Activated CD8-positive, alpha-beta T cell treated with anti-CD3 and anti-CD28 coated beads, Interleukin-2, amount 10 ng/mL, durations not matched to agents 7 days and 5 days (primary cell): ENCODE results near the gene BCL2L1. TPM values are rescaled to one million over a fixed set of nuclear protein-coding genes. Genes with fewer than 3 reads are reported as not detected.
A peak's percentile ranks its signal among the peaks of the same experiment; 100 is the strongest.
"Not testable (repeated sequence)": the region's sequence is repeated elsewhere in the genome, so short reads cannot be mapped to it uniquely, and the experiment has no call there.

Experiments used
- ATAC-seq: fragments of 150-1000 bp; cut with Tn5 transposase; one replicate; pipeline ENCODE4 v1.10.0; 2021; ENCODE audit warnings: moderate library complexity
- CTCF ChIA-PET: fragments of 350-600 bp; sonication (Branson Sonifier 250); formaldehyde crosslinking; loops from one replicate; lab custom pipeline; 2021; ENCODE audit warnings: antibody characterized with exemption; lab: Charles Lee
- POLR2A ChIA-PET: fragments of 350-600 bp; sonication (Branson Sonifier 250); formaldehyde crosslinking; loops from one replicate; lab custom pipeline; 2021; ENCODE audit warnings: antibody characterized with exemption; lab: Charles Lee
- DNase-seq: peaks from one replicate; pipeline ENCODE4 v3.0.0-alpha.2; 2020
- H3K27ac Mint-ChIP-seq: one replicate; pipeline ENCODE4 v1.8.0; 2021; ENCODE audit warnings: mild to moderate bottlenecking, mixed read lengths
- H3K27me3 Mint-ChIP-seq: one replicate; pipeline ENCODE4 v1.8.0; 2021; ENCODE audit warnings: low read depth, mixed read lengths
- H3K36me3 Mint-ChIP-seq: one replicate; pipeline ENCODE4 v1.8.0; 2021; ENCODE audit warnings: low read depth, mixed read lengths
- H3K4me1 Mint-ChIP-seq: one replicate; pipeline ENCODE4 v1.8.0; 2021; ENCODE audit warnings: low read depth, mixed read lengths
- H3K4me3 Mint-ChIP-seq: one replicate; pipeline ENCODE4 v1.8.0; 2021; ENCODE audit warnings: mild to moderate bottlenecking, mixed read lengths
- H3K9me3 Mint-ChIP-seq: one replicate; pipeline ENCODE4 v1.8.0; 2022; ENCODE audit warnings: mixed read lengths; ENCODE audit not compliant: insufficient read depth
- total RNA-seq, 2 experiments: library from RNA; stranded (reverse); gene quantifications; one replicate each; pipeline ENCODE4 v1.2.3, GENCODE V29; 2021

BCL2L1 gene
- total RNA-seq, 2 experiments from 2014 or later = 71.4 to 73.0 TPM

- peaks cover 93% of the 10 kb centered on the region for H3K4me1 Mint-ChIP-seq
- no peak overlapping the region for H3K4me3 Mint-ChIP-seq
- peak overlapping the region; percentile 80 for H3K27ac Mint-ChIP-seq
- peaks cover 71% of the 10 kb centered on the region for H3K36me3 Mint-ChIP-seq
- DNase-seq (no peak), ATAC-seq (no peak)
- ChIA-PET CTCF (interaction anchor here (2.7 to 6.8 kb wide), 2 partner anchors 9 to 53 kb away, joined by 16 to 49 read pairs; partner anchors contain the start of gene BCL2L1), POLR2A (interaction anchor here (10.0 kb wide), 1 partner anchor 48 kb away, joined by 193 read pairs; the partner anchor contains the start of gene BCL2L1)
- no peaks in the 10 kb centered on the region for H3K9me3 Mint-ChIP-seq
- no peaks in the 10 kb centered on the region for H3K27me3 Mint-ChIP-seq
These were observed 52.1 kb downstream of the BCL2L1 start for GRCh38 chr20:31670371-31671228.

GRCh38 chr20:31669876-31670275, 52.8 kb downstream of the BCL2L1 start:
- H3K9me3 Mint-ChIP-seq = no peaks in the 10 kb centered on the region
- no peaks in the 10 kb centered on the region for H3K27me3 Mint-ChIP-seq
- ChIA-PET POLR2A (interaction anchor here (0.8 kb wide), 1 partner anchor 54 kb away, joined by 4 read pairs; no protein-coding TSS in a partner anchor), CTCF (interaction anchor here (1.1 to 6.8 kb wide), 3 partner anchors 8 to 53 kb away, joined by 3 to 49 read pairs (median 16); partner anchors contain the start of gene BCL2L1)
- H3K36me3 Mint-ChIP-seq = peaks cover 73% of the 10 kb centered on the region
- DNase-seq (no peak), ATAC-seq (no peak)
- H3K4me3 Mint-ChIP-seq = no peak overlapping the region
- peak overlapping the region; percentile 80 for H3K27ac Mint-ChIP-seq
- peaks cover 93% of the 10 kb centered on the region for H3K4me1 Mint-ChIP-seq

- Mint-ChIP-seq H3K27ac (peak overlapping the region; percentile 80), H3K36me3 (peaks cover 76% of the 10 kb centered on the region), H3K4me1 (peaks cover 92% of the 10 kb centered on the region)
- not testable (repeated sequence) for DNase-seq, H3K4me3 Mint-ChIP-seq, H3K9me3 Mint-ChIP-seq, ATAC-seq, H3K27me3 Mint-ChIP-seq
- CTCF ChIA-PET = interaction anchor here (1.1 to 6.8 kb wide), 2 partner anchors 28 to 54 kb away, joined by 3 to 49 read pairs; partner anchors contain the start of gene BCL2L1
- POLR2A ChIA-PET = interaction anchor here (0.8 kb wide), 1 partner anchor 54 kb away, joined by 4 read pairs; no protein-coding TSS in a partner anchor
These were observed 53.7 kb downstream of the BCL2L1 start for GRCh38 chr20:31668944-31669343.

GRCh38 chr20:31667315-31668285, 55.1 kb downstream of the BCL2L1 start:
- ATAC-seq (no peak), DNase-seq (no peak)
- Mint-ChIP-seq H3K9me3 (no peaks in the 10 kb centered on the region), H3K4me3 (peak overlapping the region; percentile 61), H3K4me1 (peaks cover 89% of the 10 kb centered on the region), H3K36me3 (peaks cover 73% of the 10 kb centered on the region), H3K27me3 (no peaks in the 10 kb centered on the region), H3K27ac (peak overlapping the region; percentile 87)
- ChIA-PET CTCF (interaction anchor here (0.8 to 6.8 kb wide), 4 partner anchors 8 to 56 kb away, joined by 3 to 49 read pairs (median 4); partner anchors contain the start of gene BCL2L1), POLR2A (interaction anchor here (0.8 to 1.9 kb wide), 4 partner anchors 9 to 56 kb away, joined by 5 to 11 read pairs (median 8); partner anchors contain the start of gene BCL2L1)

GRCh38 chr20:31666258-31667042, 56.2 kb downstream of the BCL2L1 start:
- Mint-ChIP-seq H3K36me3 (peaks cover 67% of the 10 kb centered on the region), H3K27me3 (no peaks in the 10 kb centered on the region), H3K4me3 (peak overlapping the region; percentile 61), H3K4me1 (peaks cover 91% of the 10 kb centered on the region), H3K9me3 (no peaks in the 10 kb centered on the region), H3K27ac (peak overlapping the region; percentile 87)
- DNase-seq = peak; percentile 80
- ChIA-PET POLR2A (interaction anchor here (0.8 to 3.1 kb wide), 5 partner anchors 10 to 57 kb away, joined by 5 to 39 read pairs (median 10); partner anchors contain the start of gene BCL2L1), CTCF (interaction anchor here (0.8 to 7.9 kb wide), 4 partner anchors 9 to 57 kb away, joined by 4 to 677 read pairs (median 27); partner anchors contain the start of gene BCL2L1)
- ATAC-seq = peak; percentile 84

GRCh38 chr20:31665753-31666152, 56.9 kb downstream of the BCL2L1 start:
- H3K36me3 Mint-ChIP-seq = peaks cover 63% of the 10 kb centered on the region
- POLR2A ChIA-PET = interaction anchor here (3.1 to 5.0 kb wide), 2 partner anchors 10 to 58 kb away, joined by 39 to 53 read pairs; partner anchors contain the start of gene BCL2L1
- H3K4me1 Mint-ChIP-seq = peaks cover 90% of the 10 kb centered on the region
- H3K27me3 Mint-ChIP-seq = no peaks in the 10 kb centered on the region
- H3K27ac Mint-ChIP-seq = peak overlapping the region; percentile 87
- ATAC-seq (no peak), DNase-seq (no peak)
- CTCF ChIA-PET = interaction anchor here (0.7 to 7.9 kb wide), 3 partner anchors 31 to 63 kb away, joined by 3 to 677 read pairs (median 3); partner anchors contain the start of gene BCL2L1
- no peaks in the 10 kb centered on the region for H3K9me3 Mint-ChIP-seq
- no peak overlapping the region for H3K4me3 Mint-ChIP-seq

- Mint-ChIP-seq H3K4me3 (no peak overlapping the region), H3K9me3 (no peaks in the 10 kb centered on the region)
These were observed 57.8 kb downstream of the BCL2L1 start for GRCh38 chr20:31664696-31665354.

GRCh38 chr20:31663838-31664695, 58.6 kb downstream of the BCL2L1 start:
- DNase-seq = no peak
- Mint-ChIP-seq H3K36me3 (peaks cover 48% of the 10 kb centered on the region), H3K9me3 (no peaks in the 10 kb centered on the region), H3K27ac (peak overlapping the region; percentile 87), H3K4me1 (peaks cover 78% of the 10 kb centered on the region), H3K4me3 (no peak overlapping the region), H3K27me3 (no peaks in the 10 kb centered on the region)
- ChIA-PET CTCF (interaction anchor here (1.0 to 7.9 kb wide), 8 partner anchors 10 to 56 kb away, joined by 3 to 677 read pairs (median 17); partner anchors contain the start of gene BCL2L1), POLR2A (interaction anchor here (1.5 to 5.0 kb wide), 4 partner anchors 12 to 59 kb away, joined by 4 to 53 read pairs (median 22); partner anchors contain the start of gene BCL2L1)
- ATAC-seq = no peak

More at GRCh38 chr20:31664696-31665354, 57.8 kb downstream of the BCL2L1 start:
- POLR2A ChIA-PET = interaction anchor here (1.5 to 5.0 kb wide), 3 partner anchors 11 to 58 kb away, joined by 4 to 53 read pairs (median 39); partner anchors contain the start of gene BCL2L1
- peaks cover 56% of the 10 kb centered on the region for H3K36me3 Mint-ChIP-seq
- ATAC-seq (no peak), DNase-seq (no peak)
- CTCF ChIA-PET = interaction anchor here (0.7 to 7.9 kb wide), 9 partner anchors 11 to 64 kb away, joined by 3 to 677 read pairs (median 7); partner anchors contain the start of gene BCL2L1
- H3K27me3 Mint-ChIP-seq = no peaks in the 10 kb centered on the region
- H3K4me1 Mint-ChIP-seq = peaks cover 86% of the 10 kb centered on the region
- H3K27ac Mint-ChIP-seq = peak overlapping the region; percentile 87

GRCh38 chr20:31663524-31663837, 59.2 kb downstream of the BCL2L1 start:
- no peak for DNase-seq
- ChIA-PET POLR2A (interaction anchor here (1.5 to 5.0 kb wide), 4 partner anchors 12 to 60 kb away, joined by 4 to 53 read pairs (median 22); partner anchors contain the start of gene BCL2L1), CTCF (interaction anchor here (1.0 to 7.9 kb wide), 7 partner anchors 10 to 57 kb away, joined by 3 to 677 read pairs (median 27); partner anchors contain the start of gene BCL2L1)
- ATAC-seq = no peak
- Mint-ChIP-seq H3K36me3 (peaks cover 46% of the 10 kb centered on the region), H3K4me3 (no peak overlapping the region), H3K4me1 (peaks cover 73% of the 10 kb centered on the region), H3K9me3 (no peaks in the 10 kb centered on the region), H3K27me3 (no peaks in the 10 kb centered on the region), H3K27ac (no peak overlapping the region)
